ENCODE data around the gene TRIM65.

TRIM65 gene

GRCh38 chr17:75849724-75850123, 47.0 kb downstream of the TRIM65 start:
- DNase-seq, result no peak

GRCh38 chr17:75849279-75849646, 47.5 kb downstream of the TRIM65 start:
- no peak for DNase-seq

GRCh38 chr17:75848523-75849278, 48.0 kb downstream of the TRIM65 start:
- DNase-seq, result no peak

- no peak for DNase-seq
Measured at GRCh38 chr17:75847614-75848522, 48.9 kb downstream of the TRIM65 start.

- no peak for DNase-seq
Measured at GRCh38 chr17:75846692-75847613, 49.8 kb downstream of the TRIM65 start.

GRCh38 chr17:75845933-75846691, 50.6 kb downstream of the TRIM65 start:
- no peak for DNase-seq

- DNase-seq, result no peak
Measured at GRCh38 chr17:75845058-75845711, 51.6 kb downstream of the TRIM65 start.

- DNase-seq, result no peak
Measured at GRCh38 chr17:75844530-75845057, 52.2 kb downstream of the TRIM65 start.

GRCh38 chr17:75843577-75844529, 52.9 kb downstream of the TRIM65 start, which contains the start of gene UNC13D:
UNC13D (minus strand) TSS chr17:75844404; CDS start chr17:75844337, 67 bp downstream.
- DNase-seq, result no peak

GRCh38 chr17:75842963-75843576, 53.7 kb downstream of the TRIM65 start:
- no peak for DNase-seq

GRCh38 chr17:75842411-75842810, 54.3 kb downstream of the TRIM65 start:
- no peak for DNase-seq

- DNase-seq, result no peak
Measured at GRCh38 chr17:75840799-75841164, 56.0 kb downstream of the TRIM65 start.

GRCh38 chr17:75839942-75840798, 56.6 kb downstream of the TRIM65 start:
- DNase-seq, result no peak
